Kidney (tissue), 14 donors: Measurements from ENCODE around the gene CMTM7. TPM values are rescaled to one million over a fixed set of nuclear protein-coding genes. Genes with fewer than 3 reads are reported as not detected.

Source experiments
- DNase-seq, 5 donors: peaks; one replicate each; pipeline ENCODE4 v3.0.0-alpha.2; 2013 to 2020
- FAIRE-seq: peaks from 2 replicates; lab custom pipeline; 2012; peaks lifted over from hg19 to GRCh38; lab: Jason Lieb, UNC
- H3K27ac ChIP-seq, 2 donors: one replicate each; pipeline ENCODE4 v1.7.0; 2013; ENCODE audit warnings: low read depth in 2 of 2, low read length in 2 of 2, inconsistent platforms in 1 of 2
- H3K27me3 ChIP-seq: one replicate; pipeline ENCODE4 v1.7.1; 2013; ENCODE audit warnings: low read length, inconsistent platforms; ENCODE audit not compliant: control insufficient read depth, insufficient read depth
- H3K36me3 ChIP-seq, 3 donors: one replicate each; pipeline versions ENCODE4 v1.7.0 to v1.7.1; 2013; ENCODE audit warnings: low read length in 3 of 3, control low read depth in 1 of 3, inconsistent platforms in 1 of 3; ENCODE audit not compliant: insufficient read depth in 3 of 3, control insufficient read depth in 2 of 3
- H3K4me1 ChIP-seq, 3 donors: one replicate each; pipeline versions ENCODE4 v1.7.0 to v1.7.1; 2013; ENCODE audit warnings: low read length in 3 of 3, inconsistent platforms in 1 of 3, low read depth in 1 of 3; ENCODE audit not compliant: control insufficient read depth in 2 of 3, insufficient read depth in 2 of 3
- H3K4me3 ChIP-seq, 3 donors: one replicate each; pipeline versions ENCODE4 v1.7.0 to v1.8.1; 2013; ENCODE audit warnings: low read length in 3 of 3, control low read depth in 1 of 3, inconsistent platforms in 1 of 3
- H3K9ac ChIP-seq, 3 donors: one replicate each; pipeline versions ENCODE4 v1.7.0 to v1.7.1; 2013; ENCODE audit warnings: low read length in 3 of 3, control low read depth in 1 of 3, inconsistent platforms in 1 of 3
- H3K9me3 ChIP-seq, 3 donors: one replicate each; pipeline versions ENCODE4 v1.7.0 to v1.7.1; 2013; ENCODE audit warnings: low read length in 3 of 3, control low read depth in 1 of 3, inconsistent platforms in 1 of 3; ENCODE audit not compliant: control insufficient read depth in 2 of 3, insufficient read depth in 1 of 3
- CTCF ChIP-seq: IDR thresholded peaks from 3 replicates; pipeline ENCODE4 v1.5.1; 2012; ENCODE audit warnings: mild to moderate bottlenecking, moderate library complexity, borderline replicate concordance; ENCODE audit not compliant: insufficient read depth; ENCODE audit errors: extremely low read depth
- intact Hi-C: fragments of 100-400 bp; cut with DNase I; formaldehyde crosslinking; loops from one replicate; pipeline ENCODE4 v1.11.1; 2022
- polyA plus RNA-seq: library from polyadenylated mRNA; stranded (reverse); fragments of 350-450 nt; fragmentation: Illumina TruSeq; extraction: RNeasy Lipid Tissue Mini Kit (QIAGEN cat#74804); gene quantifications from one replicate; pipeline ENCODE4 v1.2.3, GENCODE V29; 2014; ENCODE audit warnings: low read depth, low replicate concordance; ENCODE audit not compliant: insufficient read depth
- total RNA-seq: library from RNA; stranded (reverse); fragmentation: NEBNext Ultra II Directional; extraction: Animal tissue kit (Norgen Biotek cat#: 25700); gene quantifications from one replicate; pipeline ENCODE4 v1.2.1, GENCODE V29; 2021
- donor health status: control.
- donor health status: control.
- donor health status: control.
- donor health status: control.
- donor health status: control.
- donor health status: DM: yes; HTN: yes; CAD: no.
- donor health status: Normal renal cell carcinoma (clear cell type).

Gene CMTM7
- total and polyA plus RNA-seq, 2 donors from 2014 or later, result 26.0 to 38.2 TPM

GRCh38 chr3:32379831-32380500, 11.7 kb upstream of the CMTM7 start:
- Histone ChIP-seq H3K9me3 (no peaks in the 10 kb centered on the region), H3K4me1 (no peaks in the 10 kb centered on the region), H3K27me3 (no peaks in the 10 kb centered on the region), H3K9ac (no peak overlapping the region), H3K27ac (no peak overlapping the region), H3K4me3 (no peak overlapping the region), H3K36me3 (no peaks in the 10 kb centered on the region)
- intact Hi-C loops, result no loop called here
- no peak for FAIRE-seq
- TF ChIP-seq CTCF, result no peak
- DNase-seq, result no peak

GRCh38 chr3:32381922-32382321, 9.7 kb upstream of the CMTM7 start:
- no peak for TF ChIP-seq CTCF
- intact Hi-C loops, result no loop called here
- FAIRE-seq, result no peak

GRCh38 chr3:32383136-32383711, 8.4 kb upstream of the CMTM7 start:
- no peak for TF ChIP-seq CTCF
- Histone ChIP-seq H3K27me3 (no peaks in the 10 kb centered on the region), H3K9me3 (no peaks in the 10 kb centered on the region), H3K4me1 (no peaks in the 10 kb centered on the region), H3K36me3 (no peaks in the 10 kb centered on the region), H3K4me3 (no peak overlapping the region), H3K9ac (no peak overlapping the region), H3K27ac (no peak overlapping the region)
- DNase-seq, result no peak
- FAIRE-seq, result no peak
- intact Hi-C loops, result no loop called here

More at GRCh38 chr3:32381922-32382321, 9.7 kb upstream of the CMTM7 start:
- Histone ChIP-seq H3K4me1 (no peaks in the 10 kb centered on the region), H3K9me3 (no peaks in the 10 kb centered on the region), H3K4me3 (no peak overlapping the region), H3K27me3 (no peaks in the 10 kb centered on the region), H3K9ac (no peak overlapping the region), H3K27ac (no peak overlapping the region), H3K36me3 (no peaks in the 10 kb centered on the region)
- DNase-seq, result no peak
